GM12865 (cell line): ENCODE data around the gene ATG4C.

Source experiments
- DNase-seq: peaks from one replicate; pipeline ENCODE4 v3.0.0; 2010; ENCODE audit warnings: low read depth
- H3K4me3 ChIP-seq: 2 replicates; pipeline ENCODE4 v1.5.1; 2011; ENCODE audit warnings: mild to moderate bottlenecking, low read depth, low read length, control low read depth
- TF ChIP-seq, protein P1 (sequence below): IDR thresholded peaks from 2 replicates; pipeline ENCODE4 v1.5.1; 2011; ENCODE audit warnings: low read length, control low read depth, low read depth, inconsistent platforms; ENCODE audit not compliant: insufficient read depth; ENCODE audit errors: missing control alignments

The ATG4C gene

DNA sequence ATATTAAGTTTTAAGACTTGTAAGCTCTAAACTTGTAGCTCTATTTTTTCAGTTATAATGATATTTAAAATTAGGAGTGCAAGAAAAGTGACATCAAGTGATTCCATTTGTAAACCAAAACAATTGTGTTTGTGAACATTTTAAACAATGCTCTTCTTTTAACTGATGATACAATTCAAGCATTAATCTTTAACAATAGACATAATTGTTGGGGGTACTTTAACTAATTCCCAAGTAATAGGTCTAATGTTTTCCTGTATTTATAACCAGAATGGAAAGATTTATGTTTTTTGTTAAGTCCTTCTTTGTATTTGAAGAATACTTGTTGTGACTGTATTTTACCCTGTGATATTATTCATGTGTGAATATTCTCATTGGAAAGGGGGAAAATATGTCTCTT, 6.8 kb downstream of the ATG4C start:
- DNase-seq: no peak
- TF ChIP-seq, protein P1, sequence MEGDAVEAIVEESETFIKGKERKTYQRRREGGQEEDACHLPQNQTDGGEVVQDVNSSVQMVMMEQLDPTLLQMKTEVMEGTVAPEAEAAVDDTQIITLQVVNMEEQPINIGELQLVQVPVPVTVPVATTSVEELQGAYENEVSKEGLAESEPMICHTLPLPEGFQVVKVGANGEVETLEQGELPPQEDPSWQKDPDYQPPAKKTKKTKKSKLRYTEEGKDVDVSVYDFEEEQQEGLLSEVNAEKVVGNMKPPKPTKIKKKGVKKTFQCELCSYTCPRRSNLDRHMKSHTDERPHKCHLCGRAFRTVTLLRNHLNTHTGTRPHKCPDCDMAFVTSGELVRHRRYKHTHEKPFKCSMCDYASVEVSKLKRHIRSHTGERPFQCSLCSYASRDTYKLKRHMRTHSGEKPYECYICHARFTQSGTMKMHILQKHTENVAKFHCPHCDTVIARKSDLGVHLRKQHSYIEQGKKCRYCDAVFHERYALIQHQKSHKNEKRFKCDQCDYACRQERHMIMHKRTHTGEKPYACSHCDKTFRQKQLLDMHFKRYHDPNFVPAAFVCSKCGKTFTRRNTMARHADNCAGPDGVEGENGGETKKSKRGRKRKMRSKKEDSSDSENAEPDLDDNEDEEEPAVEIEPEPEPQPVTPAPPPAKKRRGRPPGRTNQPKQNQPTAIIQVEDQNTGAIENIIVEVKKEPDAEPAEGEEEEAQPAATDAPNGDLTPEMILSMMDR: no peak
- no peak overlapping the region for H3K4me3 ChIP-seq

DNA sequence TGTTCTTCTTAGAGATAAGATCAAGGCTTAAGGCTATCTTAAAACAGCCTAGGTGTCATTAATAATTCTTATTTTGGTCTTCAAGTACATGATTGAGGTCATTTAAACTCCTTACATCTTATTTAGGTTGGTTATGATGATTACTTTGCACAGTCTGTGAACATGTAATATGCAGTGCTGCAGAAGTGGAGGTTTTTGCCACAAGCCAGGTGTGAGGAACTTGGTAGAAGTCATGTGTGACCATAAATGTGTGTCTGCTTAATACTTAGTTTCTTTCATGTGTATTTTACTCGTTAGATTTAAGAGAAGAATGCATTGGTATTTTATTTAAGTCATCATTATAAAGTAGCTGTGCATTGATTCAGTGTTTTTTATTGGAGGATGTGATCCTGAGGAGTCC, 10.1 kb downstream of the ATG4C start:
- DNase-seq: no peak
- no peak overlapping the region for H3K4me3 ChIP-seq
- TF ChIP-seq, protein P1: no peak

DNA sequence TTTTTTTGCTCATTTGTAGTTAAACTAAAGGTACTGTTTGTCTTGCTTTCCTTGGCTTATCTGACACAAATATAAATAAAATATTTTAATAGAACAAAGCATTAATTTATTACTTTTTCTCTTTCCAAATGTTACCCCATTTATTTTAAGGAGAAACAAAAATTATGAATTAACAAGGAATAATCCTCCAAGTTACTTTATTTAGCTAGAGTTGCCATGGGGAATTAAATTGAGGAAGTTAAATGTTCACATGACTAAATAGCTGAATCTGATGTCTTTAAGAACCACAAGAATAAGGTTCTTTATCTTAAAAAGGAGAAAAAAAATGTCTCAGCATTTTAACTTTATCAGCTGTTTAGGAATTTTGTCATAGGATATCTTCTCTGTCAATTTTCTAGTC, 12.3 kb downstream of the ATG4C start:
- no peak for DNase-seq
- H3K4me3 ChIP-seq: no peak overlapping the region
- TF ChIP-seq, protein P1: no peak

DNA sequence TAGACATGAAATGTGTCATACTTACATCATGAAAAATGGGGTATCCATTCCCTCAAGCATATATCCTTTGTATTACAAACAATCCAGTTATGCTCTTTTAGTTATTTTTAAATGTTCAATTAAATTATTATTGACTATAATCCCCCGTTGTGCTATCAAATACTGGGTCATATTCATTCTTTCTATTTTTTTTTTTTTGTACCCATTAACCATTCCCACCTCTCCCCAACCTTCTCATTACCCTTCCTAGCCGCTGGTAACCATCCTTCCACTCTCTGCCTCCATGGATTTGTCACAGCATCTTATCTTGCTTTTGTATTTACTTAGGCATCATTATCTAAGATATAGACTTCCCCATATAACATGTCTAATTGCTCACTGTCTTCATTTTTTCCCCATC, 15.8 kb downstream of the ATG4C start:
- H3K4me3 ChIP-seq: no peak overlapping the region
- TF ChIP-seq, protein P1: no peak
- DNase-seq: no peak

DNA sequence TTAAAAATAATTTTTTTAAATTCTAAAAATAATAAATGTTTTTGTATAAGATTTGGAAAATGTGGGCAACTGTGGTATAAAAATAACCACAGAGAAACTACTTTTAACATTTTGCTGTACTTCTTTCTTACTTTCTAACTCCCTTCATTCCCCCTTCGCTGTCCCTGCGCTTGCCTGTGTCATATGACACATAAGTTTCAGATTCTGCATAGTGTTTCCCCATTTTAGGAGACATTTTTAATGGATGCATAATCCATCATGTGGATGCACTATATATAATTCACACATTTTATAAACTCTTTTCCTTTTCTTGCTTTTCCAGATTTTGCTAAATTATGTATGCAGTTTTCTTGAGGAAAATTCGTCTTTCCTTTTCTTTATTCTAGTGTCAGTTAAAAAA, 16.3 kb downstream of the ATG4C start:
- H3K4me3 ChIP-seq: no peak overlapping the region
- peak; percentile 21 for DNase-seq
- TF ChIP-seq, protein P1: no peak

DNA sequence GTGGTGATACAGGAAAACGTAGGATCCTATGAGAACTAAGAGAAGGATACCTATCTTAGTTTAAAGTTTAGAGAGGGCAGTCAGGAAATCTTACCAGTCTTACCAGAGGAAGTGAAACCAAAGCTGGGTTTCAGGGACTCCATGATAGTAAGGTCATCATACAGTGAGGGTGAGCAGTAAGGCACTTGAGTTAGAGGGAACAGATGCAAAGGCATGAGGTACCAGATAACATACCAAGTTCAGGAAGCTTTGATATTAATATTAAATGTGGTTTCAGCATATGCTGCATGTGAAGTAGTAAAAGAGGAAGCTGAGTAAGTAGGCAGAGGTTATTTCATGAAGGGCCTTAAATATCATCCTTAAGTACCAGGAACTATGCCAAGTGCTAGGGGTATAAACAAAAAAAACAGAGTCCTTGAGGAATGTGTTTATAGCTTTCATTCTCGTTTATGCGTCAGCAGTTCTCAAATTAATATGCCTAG, 16.9 kb downstream of the ATG4C start:
- TF ChIP-seq, protein P1: no peak
- peak; percentile 83 for DNase-seq
- H3K4me3 ChIP-seq: no peak overlapping the region

DNA sequence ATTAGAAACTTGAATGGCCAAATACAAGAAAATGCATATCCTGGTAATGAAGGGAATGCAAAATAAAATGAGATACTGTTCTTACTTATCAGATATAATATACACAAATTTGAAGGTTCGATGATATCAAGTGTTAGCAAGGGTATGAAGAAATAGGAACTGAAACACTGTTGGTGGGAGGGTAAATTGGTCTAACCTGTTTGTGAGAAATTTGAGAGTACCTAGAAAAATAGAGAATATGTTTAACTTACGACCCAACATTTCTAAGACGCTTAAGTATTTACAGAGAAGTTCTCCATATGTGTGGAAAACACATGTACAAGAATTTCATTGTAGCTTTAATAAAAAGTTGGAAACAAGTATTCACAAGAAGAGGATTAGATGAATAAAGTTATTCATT, 25.9 kb downstream of the ATG4C start:
- DNase-seq: peak; percentile 25
- H3K4me3 ChIP-seq: no peak overlapping the region
- TF ChIP-seq, protein P1: no peak
